Natural killer cell treated with Interleukin-12 subunit alpha and Interleukin-12 subunit beta and Interleukin-15 and Interleukin-18, amount 100 ng/mL, for 72 hours (primary cell): ENCODE data around the gene C2orf81. TPM values are rescaled to one million over a fixed set of nuclear protein-coding genes. Genes with fewer than 3 reads are reported as not detected.

ENCODE experiments used
- ATAC-seq, 2 donors: fragments of 150-1000 bp; cut with Tn5 transposase in 1 of 2; sonication (Bioruptor Pico), chemical (Tn5 transposase) in 1 of 2; 2 replicates each; pipeline ENCODE4 v1.10.0; 2021
- DNase-seq: peaks from one replicate; pipeline ENCODE4 v3.0.0; 2022; ENCODE audit warnings: low spot score
- H3K27ac Mint-ChIP-seq, 2 donors: 1 replicate in 1 of 2; 2 replicates in 1 of 2; pipeline ENCODE4 v1.8.0; 2022; ENCODE audit warnings: mixed read lengths in 2 of 2, mild to moderate bottlenecking in 1 of 2, moderate library complexity in 1 of 2
- H3K27me3 Mint-ChIP-seq, 2 donors: 1 replicate in 1 of 2; 2 replicates in 1 of 2; pipeline ENCODE4 v1.8.0; 2022; ENCODE audit warnings: mixed read lengths in 2 of 2
- H3K36me3 Mint-ChIP-seq: one replicate; pipeline ENCODE4 v1.8.0; 2022; ENCODE audit warnings: mixed read lengths
- H3K4me1 Mint-ChIP-seq, 2 donors: 1 replicate in 1 of 2; 2 replicates in 1 of 2; pipeline ENCODE4 v1.8.0; 2022; ENCODE audit warnings: low read depth in 2 of 2, mixed read lengths in 2 of 2, mild to moderate bottlenecking in 1 of 2
- H3K4me3 Mint-ChIP-seq: one replicate; pipeline ENCODE4 v1.8.0; 2022; ENCODE audit warnings: mixed read lengths
- H3K9me3 Mint-ChIP-seq: 2 replicates; pipeline ENCODE4 v1.8.0; 2022; ENCODE audit warnings: mixed read lengths
- total RNA-seq, 2 donors: library from RNA; stranded (reverse); gene quantifications; one replicate each; pipeline ENCODE4 v1.2.3, GENCODE V29; 2022

Gene C2orf81
- total RNA-seq, 2 donors from 2014 or later = 1.7 to 2.2 TPM

DNA sequence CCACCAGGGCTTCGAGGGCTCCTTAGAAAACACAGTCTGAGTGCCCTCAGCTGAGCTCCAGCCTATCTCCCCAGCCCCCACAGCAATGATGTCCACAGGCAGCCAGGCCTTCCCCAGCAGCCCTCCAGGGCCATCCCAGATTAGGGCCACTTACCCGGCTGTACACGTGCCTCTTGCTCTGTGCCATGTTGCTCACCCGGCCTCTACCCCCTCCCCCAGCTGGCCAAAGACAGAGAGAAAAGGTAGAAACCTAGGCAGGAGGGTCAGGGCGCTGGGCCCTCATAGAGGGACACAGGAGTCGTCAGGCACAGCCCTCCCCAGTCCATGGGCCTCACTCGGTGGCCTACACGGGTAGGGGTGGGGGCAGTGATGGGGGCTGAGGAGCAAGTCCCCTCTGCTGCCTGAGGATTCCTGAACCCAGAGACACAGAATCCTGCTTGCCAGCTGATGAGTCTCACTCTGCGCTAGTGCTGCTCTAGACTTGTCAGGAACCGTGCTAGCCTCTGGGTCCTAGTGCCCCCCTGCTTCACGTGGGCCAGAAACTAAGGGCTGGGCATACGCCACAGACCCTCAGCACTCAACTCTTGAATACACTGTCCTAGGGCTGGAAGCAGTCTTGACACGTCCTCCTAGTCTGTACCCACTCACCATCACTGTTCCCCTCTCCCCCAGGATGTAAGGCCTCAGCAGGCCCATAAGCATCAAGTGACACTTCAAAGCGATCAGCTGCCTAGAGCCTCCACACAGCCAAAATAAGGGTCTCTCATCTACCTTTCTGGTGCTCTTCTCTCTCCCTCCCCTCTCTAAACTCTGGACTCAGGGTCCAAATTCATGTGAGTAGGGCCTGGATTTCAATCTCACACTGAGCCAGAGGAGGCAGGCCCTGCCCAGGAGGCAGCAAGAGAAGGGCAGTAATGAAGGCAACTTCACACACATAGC, 41.3 kb downstream of the C2orf81 start, which contains the start of gene DCTN1:
DCTN1 (minus strand) TSS at position 461 of the 939 bp plus-strand sequence; CDS start at position 187, 274 bp downstream.
- ATAC-seq (peak; percentile 74 to 76), DNase-seq (no peak)
- H3K27me3 Mint-ChIP-seq = no peaks in the 10 kb centered on the region
- H3K4me1 Mint-ChIP-seq = peaks cover 38 to 42% of the 10 kb centered on the region in 2 donors
- no peaks in the 10 kb centered on the region for H3K9me3 Mint-ChIP-seq
- H3K36me3 Mint-ChIP-seq = no peaks in the 10 kb centered on the region
- peak within 1 kb of the TSS; percentile 13 to 59 for H3K27ac Mint-ChIP-seq
- peak within 1 kb of the TSS; percentile 30 for H3K4me3 Mint-ChIP-seq

DNA sequence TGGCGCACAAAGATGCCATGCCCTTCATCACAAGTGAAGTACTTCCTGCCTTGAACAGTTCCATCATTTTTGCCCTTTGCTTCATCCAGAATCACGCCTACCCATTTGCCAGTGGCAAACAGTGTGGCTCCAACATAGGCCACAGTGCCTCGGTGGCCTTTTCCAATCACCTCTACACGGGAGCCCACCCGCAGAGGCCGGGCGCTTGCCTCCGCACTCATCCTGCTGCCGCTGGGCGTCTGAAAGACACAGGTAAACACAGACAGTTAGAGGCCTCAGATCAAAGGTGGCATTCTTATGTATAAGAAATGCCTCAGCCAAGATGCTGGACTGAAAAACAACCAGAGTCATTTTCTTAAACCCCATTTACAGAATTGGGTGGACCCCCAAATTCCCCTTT, 43.4 kb downstream of the C2orf81 start:
- no peaks in the 10 kb centered on the region for H3K9me3 Mint-ChIP-seq
- H3K4me1 Mint-ChIP-seq = peaks cover 38 to 44% of the 10 kb centered on the region in 2 donors
- H3K36me3 Mint-ChIP-seq = no peaks in the 10 kb centered on the region
- H3K27ac Mint-ChIP-seq = no peak overlapping the region
- no peak for DNase-seq
- H3K27me3 Mint-ChIP-seq = no peaks in the 10 kb centered on the region
- no peak for ATAC-seq
- H3K4me3 Mint-ChIP-seq = no peak overlapping the region

DNA sequence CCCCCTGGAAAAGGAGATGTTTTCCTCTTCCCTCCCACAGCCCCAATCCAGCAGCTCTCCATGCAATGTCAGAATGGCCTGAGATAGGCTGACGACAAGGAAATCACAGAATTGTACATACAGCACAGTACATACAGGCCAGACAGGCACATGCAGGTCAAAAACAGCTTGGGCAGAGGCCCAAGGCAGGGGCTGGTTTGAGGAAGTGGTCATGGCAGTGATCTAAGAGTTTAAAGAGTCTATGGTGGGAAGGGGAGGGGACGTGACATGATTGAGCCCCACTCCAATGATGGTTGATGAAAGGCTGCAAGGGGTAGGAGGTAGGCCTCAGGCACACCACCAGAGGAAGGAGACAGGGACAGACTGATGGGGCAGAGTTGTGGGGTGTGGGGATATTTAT, 45.6 kb downstream of the C2orf81 start:
- Mint-ChIP-seq H3K9me3 (no peaks in the 10 kb centered on the region), H3K4me3 (no peak overlapping the region), H3K27me3 (no peaks in the 10 kb centered on the region), H3K27ac (peak overlapping the region in 1 of 2 donors; percentile 62), H3K4me1 (peaks cover 34 to 41% of the 10 kb centered on the region in 2 donors), H3K36me3 (peaks cover 4% of the 10 kb centered on the region)
- ATAC-seq (no peak), DNase-seq (no peak)

DNA sequence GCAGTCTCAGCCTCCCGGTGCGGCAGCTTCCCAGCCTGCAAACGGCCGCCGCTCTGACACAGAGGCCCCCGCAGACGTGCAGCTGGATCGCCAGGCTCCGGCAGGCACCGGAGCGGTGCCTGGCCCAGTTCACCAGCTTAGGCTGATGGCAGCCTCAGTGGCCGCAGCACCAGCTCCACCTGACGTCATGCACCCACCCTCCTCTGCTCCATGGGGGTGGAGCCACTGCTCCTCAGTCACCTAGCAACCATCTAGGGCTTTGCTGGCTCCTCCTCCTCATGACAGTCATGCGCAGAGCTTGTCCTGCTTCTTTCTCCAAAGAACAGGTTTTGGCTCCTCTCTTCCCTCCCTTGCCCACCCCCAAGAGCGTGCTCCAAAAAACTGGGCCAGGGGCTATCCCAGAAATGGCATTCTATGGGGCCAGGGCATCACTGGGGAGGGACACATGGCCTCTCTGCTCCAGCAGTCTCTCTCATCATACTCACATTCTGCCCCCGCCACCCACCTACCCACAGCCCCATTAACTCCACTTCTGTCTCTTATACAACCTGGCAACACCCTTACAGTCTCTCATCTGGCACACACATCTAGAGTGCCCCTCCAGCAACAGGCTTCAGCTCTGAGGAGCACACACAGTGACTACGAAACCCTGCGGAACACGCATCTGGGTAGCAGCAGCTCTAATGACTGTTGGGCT, 46.8 kb downstream of the C2orf81 start:
- Mint-ChIP-seq H3K36me3 (peaks cover 8% of the 10 kb centered on the region), H3K4me1 (peaks cover 23 to 32% of the 10 kb centered on the region in 2 donors), H3K27ac (no peak overlapping the region), H3K9me3 (no peaks in the 10 kb centered on the region), H3K27me3 (no peaks in the 10 kb centered on the region), H3K4me3 (no peak overlapping the region)
- ATAC-seq (no peak), DNase-seq (no peak)

DNA sequence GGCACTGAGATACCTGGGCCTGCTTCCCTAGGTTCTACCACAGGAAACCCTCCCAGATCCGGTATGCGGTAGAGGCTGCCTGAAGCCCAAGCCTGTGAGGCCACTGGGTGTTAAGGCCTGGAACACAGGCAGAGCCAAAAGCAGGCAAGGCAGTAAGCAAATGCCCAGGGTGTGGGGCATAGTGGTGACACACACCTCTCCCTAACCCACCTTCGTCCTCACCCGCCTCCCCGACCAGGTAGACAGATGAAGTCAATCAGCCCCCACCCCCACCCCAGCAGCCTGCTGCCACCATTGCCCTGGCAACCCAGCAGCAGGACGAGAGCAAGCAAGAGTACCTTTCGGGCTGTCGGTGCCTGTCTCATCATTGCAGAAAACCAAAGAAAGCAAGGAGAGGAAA, 47.4 kb downstream of the C2orf81 start:
- peaks cover 8% of the 10 kb centered on the region for H3K36me3 Mint-ChIP-seq
- H3K9me3 Mint-ChIP-seq = no peaks in the 10 kb centered on the region
- DNase-seq (no peak), ATAC-seq (no peak)
- peaks cover 19 to 29% of the 10 kb centered on the region in 2 donors for H3K4me1 Mint-ChIP-seq
- H3K4me3 Mint-ChIP-seq = no peak overlapping the region
- no peak overlapping the region for H3K27ac Mint-ChIP-seq
- no peaks in the 10 kb centered on the region for H3K27me3 Mint-ChIP-seq

DNA sequence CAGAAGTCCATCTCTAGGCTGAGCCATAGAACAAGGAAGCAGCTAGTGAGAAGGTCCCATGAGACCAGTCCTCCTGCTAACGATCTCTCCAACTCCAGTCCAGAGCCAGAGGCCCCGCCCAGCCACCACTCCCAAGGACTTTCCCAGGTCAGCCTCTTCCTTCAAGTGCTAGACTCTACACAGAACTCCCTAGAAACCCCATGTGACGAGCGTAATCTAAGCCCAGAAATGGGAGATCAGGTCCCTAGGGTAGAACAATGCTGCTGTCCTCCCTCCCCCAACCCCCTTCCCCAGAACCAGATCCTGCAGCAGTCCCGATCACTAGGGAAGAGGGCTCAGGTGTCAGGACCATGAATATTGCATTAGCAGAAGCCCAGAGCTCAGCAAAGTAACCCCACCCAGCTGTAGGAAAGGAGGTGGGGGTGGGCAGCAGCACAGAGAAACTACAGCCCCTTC, 48.2 kb downstream of the C2orf81 start:
- no peak overlapping the region for H3K4me3 Mint-ChIP-seq
- peak overlapping the region in 1 of 2 donors; percentile 18 for H3K27ac Mint-ChIP-seq
- no peaks in the 10 kb centered on the region for H3K27me3 Mint-ChIP-seq
- peaks cover 12 to 25% of the 10 kb centered on the region in 2 donors for H3K4me1 Mint-ChIP-seq
- peaks cover 8% of the 10 kb centered on the region for H3K36me3 Mint-ChIP-seq
- DNase-seq = no peak
- no peak for ATAC-seq
- no peaks in the 10 kb centered on the region for H3K9me3 Mint-ChIP-seq

DNA sequence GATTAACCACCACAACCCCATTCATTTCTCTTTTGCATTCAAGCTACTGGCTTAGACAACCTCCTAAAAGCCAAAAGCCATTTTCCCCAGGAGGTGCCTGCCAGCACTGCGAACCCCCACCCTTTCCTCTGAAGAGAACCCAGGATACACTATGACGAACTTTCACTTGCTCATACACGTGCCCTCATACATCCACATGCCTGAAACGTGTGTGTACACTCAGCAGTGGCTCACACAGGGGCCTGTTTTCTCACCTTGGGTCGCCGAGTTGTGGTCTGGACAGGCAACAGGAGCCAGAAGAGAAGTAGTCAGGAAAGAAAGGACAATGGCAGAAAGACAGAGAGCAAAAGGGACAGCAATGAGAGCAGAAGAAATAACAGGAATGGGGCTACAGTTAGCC, 48.7 kb downstream of the C2orf81 start:
- H3K27me3 Mint-ChIP-seq = no peaks in the 10 kb centered on the region
- peak overlapping the region in 1 of 2 donors; percentile 18 for H3K27ac Mint-ChIP-seq
- DNase-seq = no peak
- H3K9me3 Mint-ChIP-seq = no peaks in the 10 kb centered on the region
- H3K36me3 Mint-ChIP-seq = peaks cover 8% of the 10 kb centered on the region
- H3K4me3 Mint-ChIP-seq = no peak overlapping the region
- H3K4me1 Mint-ChIP-seq = peaks cover 9 to 23% of the 10 kb centered on the region in 2 donors
- no peak for ATAC-seq

DNA sequence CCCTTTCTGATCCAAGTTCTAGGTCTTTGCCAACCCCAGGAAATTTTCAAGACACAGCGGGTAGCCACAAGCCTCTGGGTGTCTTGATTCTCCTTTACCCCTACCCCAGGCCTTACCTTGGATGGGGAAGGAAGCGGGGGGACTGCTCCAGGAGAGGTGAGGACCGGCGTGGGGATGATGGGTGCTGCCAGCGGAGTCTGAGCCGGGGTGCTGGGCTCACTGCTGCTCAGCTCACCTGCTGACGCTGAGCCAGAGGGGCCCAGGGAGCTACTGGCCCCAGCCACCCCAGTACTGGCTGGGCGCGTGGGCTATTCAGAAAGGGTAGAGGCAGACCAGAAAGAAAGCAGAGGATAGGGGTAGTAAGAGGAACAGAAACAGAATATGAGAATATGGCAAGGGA, 50.0 kb downstream of the C2orf81 start:
- H3K4me3 Mint-ChIP-seq = no peak overlapping the region
- DNase-seq (no peak), ATAC-seq (no peak)
- H3K27ac Mint-ChIP-seq = no peak overlapping the region
- H3K4me1 Mint-ChIP-seq = peaks cover 0 to 23% of the 10 kb centered on the region in 2 donors
- H3K9me3 Mint-ChIP-seq = no peaks in the 10 kb centered on the region
- no peaks in the 10 kb centered on the region for H3K27me3 Mint-ChIP-seq
- H3K36me3 Mint-ChIP-seq = peaks cover 12% of the 10 kb centered on the region

DNA sequence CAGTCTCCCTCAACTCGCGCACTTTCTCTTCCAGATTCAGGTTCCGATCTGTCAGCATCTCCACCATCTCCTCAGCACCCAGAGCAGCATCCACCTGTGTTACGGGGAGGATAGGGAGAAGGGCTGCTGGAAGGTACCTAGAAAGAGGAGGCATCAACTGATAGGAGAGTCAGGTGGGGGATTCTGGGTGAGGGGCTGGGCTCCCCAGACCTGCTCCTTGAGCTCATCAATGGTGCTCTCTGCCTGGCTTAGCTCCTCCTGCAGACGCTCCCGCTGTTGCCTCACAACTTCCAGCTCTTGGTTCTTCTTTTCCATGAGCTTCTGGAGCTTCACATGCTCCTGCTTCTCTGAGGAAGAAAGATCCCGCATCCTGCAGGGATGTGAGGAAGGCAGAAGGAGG, 51.4 kb downstream of the C2orf81 start:
- Mint-ChIP-seq H3K36me3 (peaks cover 14% of the 10 kb centered on the region), H3K9me3 (no peaks in the 10 kb centered on the region)

DNA sequence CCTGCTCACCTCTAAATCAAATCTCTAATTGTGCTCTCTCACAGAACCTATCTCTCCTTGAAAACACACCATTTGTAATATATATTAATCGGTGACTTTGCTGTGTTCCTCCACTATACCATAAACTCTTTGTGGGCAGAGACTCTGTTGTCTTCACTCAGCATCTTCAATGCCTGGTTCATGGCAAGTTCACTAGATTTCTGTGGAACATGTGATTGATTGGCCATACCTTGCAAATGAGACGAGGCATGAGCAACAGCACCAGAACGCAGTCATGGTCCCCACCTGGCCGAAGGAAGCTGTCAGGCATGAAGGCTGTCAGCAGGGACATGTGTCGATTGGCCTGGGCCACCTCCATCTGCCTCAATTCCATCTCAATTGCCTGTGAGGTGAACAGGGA, 52.9 kb downstream of the C2orf81 start:
- Mint-ChIP-seq H3K27ac (no peak overlapping the region), H3K4me1 (peaks cover 0 to 9% of the 10 kb centered on the region in 2 donors), H3K27me3 (no peaks in the 10 kb centered on the region), H3K9me3 (no peaks in the 10 kb centered on the region), H3K36me3 (peaks cover 21% of the 10 kb centered on the region), H3K4me3 (no peak overlapping the region)
- DNase-seq = no peak
- ATAC-seq = no peak

More for the DNA sequence above, 51.4 kb downstream of the C2orf81 start:
- DNase-seq (no peak), ATAC-seq (no peak)
- no peak overlapping the region for H3K4me3 Mint-ChIP-seq
- no peak overlapping the region for H3K27ac Mint-ChIP-seq
- H3K27me3 Mint-ChIP-seq = no peaks in the 10 kb centered on the region
- H3K4me1 Mint-ChIP-seq = peaks cover 0 to 14% of the 10 kb centered on the region in 2 donors

DNA sequence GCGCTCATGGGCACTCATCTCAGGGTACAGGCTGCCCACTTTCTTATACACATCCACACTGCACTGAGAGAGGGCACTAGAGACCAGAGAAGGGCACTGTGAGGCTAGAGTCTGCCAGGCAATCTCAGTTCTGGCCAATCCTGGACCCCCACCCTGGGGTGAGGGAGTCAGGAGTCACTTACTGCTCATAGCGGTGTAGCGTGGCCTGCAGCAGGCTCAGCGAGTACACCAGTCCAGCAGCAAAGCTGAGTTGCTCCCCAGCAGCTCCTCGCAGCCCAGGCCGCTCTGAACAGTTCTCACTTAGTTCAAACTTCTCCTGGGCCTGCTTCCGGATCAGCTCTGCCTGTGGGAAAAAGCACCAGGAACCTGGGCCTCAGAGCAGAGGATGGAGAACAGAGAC, 53.6 kb downstream of the C2orf81 start:
- H3K4me1 Mint-ChIP-seq = peaks cover 0 to 9% of the 10 kb centered on the region in 2 donors
- no peaks in the 10 kb centered on the region for H3K27me3 Mint-ChIP-seq
- no peak overlapping the region for H3K27ac Mint-ChIP-seq
- no peak overlapping the region for H3K4me3 Mint-ChIP-seq
- no peak for ATAC-seq
- peaks cover 21% of the 10 kb centered on the region for H3K36me3 Mint-ChIP-seq
- DNase-seq = no peak
- H3K9me3 Mint-ChIP-seq = no peaks in the 10 kb centered on the region

DNA sequence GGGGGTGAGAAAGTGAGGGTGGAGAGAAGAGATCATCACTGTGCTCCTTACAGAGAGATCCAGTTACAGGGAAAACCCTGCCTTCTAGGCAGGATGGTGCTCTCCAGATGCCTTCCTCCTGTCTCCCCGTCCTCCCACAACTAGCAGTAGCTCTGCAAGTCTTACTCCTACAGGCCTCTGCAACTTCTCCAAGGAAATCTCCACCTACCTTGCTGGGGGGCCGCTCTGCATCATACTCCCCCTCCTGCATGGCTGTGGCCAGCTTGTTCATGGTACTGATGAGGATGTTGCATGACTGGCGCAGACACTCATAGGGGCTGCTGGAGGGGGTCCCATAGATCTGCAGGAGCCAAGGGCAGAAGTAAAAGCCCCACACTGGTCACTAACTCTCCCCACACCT, 55.4 kb downstream of the C2orf81 start:
- peaks cover 0 to 3% of the 10 kb centered on the region in 2 donors for H3K4me1 Mint-ChIP-seq
- DNase-seq (no peak), ATAC-seq (no peak)
- peaks cover 25% of the 10 kb centered on the region for H3K36me3 Mint-ChIP-seq
- H3K4me3 Mint-ChIP-seq = no peak overlapping the region
- H3K27ac Mint-ChIP-seq = no peak overlapping the region
- H3K9me3 Mint-ChIP-seq = no peaks in the 10 kb centered on the region
- no peaks in the 10 kb centered on the region for H3K27me3 Mint-ChIP-seq

DNA sequence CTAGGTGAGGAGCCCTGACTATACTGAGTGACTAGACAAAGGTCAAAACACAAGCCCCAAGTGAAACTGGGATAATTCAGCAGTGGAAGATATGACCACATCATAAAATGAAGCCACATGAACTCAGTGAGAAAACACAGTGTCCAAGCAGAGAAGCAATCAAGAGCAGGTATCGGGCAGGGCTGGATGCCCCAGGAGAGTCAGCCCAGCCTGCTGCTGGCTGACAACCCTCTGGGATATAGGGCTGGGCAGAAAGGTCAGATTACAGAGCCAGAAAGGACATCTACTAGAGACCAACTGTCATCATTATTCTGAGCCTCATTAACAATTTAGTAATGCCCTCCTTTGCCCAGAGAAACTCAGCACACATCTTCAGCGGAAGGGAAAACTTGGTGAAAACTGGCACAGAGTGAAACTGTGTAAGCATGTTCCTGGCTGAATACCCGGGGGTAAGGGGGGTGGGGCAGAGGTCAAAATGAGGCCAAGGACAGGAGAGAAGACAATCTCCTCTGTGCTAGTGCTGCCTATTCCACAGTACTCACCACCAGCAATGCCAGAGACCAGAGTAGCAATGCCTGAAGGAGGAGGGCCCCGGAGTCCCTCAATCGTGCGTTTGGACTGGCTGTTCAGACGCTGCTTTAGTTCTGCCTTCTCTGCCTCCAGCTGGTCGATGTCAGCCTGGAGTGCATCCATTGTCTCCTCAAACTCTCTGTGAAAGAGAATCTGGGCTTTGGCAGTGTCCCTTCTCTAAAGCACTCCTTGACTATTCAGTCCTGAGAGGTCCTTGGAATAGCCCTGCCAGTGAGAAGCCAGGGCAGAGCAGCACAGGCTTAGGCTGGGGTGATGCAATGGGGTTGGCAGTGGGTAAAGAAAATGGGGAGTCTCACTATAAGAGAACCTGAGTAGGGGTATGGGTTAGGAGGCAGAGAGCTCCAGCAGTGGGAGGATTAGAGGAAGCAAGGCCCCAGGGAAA, 56.6 kb downstream of the C2orf81 start:
- no peak for DNase-seq
- Mint-ChIP-seq H3K9me3 (no peaks in the 10 kb centered on the region), H3K36me3 (peaks cover 19% of the 10 kb centered on the region), H3K4me3 (no peak overlapping the region), H3K27me3 (no peaks in the 10 kb centered on the region), H3K4me1 (peaks cover 0 to 3% of the 10 kb centered on the region in 2 donors), H3K27ac (no peak overlapping the region)
- no peak for ATAC-seq
